ENCODE results near the gene POMT2.
"Not testable (repeated sequence)": the region's sequence is repeated elsewhere in the genome, so short reads cannot be mapped to it uniquely, and the experiment has no call there.

Gene POMT2

DNA sequence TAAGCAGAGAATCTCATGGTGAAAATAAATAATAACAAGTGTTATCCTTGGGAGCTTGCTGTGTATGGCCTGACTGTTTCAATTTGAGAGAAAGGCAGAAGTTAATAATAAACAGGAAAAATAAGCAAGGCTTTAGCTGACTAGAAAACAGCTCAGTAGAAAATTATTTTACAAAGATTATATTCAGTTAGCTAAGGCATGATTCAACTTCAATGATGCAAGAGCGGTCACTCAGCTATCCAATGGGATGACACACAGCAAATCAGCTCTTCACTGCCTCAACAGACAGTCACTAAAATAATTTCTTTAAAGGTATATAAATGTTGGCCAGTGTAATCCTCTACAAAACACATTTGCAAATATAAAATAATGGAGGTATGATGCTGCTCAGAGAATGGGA, 18.7 kb upstream of the POMT2 start:
- no peaks in the 10 kb centered on the region for H3K9me3 Mint-ChIP-seq
- no peak for DNase-seq
- H3K27ac Mint-ChIP-seq, result no peak overlapping the region
- peaks cover 78% of the 10 kb centered on the region for H3K36me3 Mint-ChIP-seq (ENCODE audit: low read depth)
- no peak overlapping the region for H3K4me3 Mint-ChIP-seq
- no peaks in the 10 kb centered on the region for H3K4me1 Mint-ChIP-seq (ENCODE audit: low read depth)
- no peaks in the 10 kb centered on the region for H3K27me3 Mint-ChIP-seq

DNA sequence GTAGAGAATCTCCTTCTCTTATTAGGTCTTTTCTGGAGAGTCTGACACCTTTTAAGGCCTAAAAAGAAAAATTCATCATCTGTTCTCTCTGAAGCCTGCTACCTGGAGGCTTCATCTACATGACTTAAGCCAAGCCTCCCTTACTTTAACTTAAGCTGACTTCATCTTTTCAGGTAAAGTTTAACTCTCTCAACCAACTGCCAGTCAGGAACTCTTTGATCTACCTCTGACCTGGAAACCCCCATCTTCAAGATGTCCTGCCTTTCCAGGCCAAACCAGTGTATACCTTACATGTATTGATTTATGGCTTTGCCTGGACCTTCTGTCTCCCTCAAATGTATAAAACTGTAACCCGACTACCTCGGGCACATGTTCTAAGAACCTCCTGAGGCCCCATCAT, 17.6 kb upstream of the POMT2 start:
- Mint-ChIP-seq H3K27ac (no peak overlapping the region), H3K36me3 (ENCODE audit: low read depth) (peaks cover 67% of the 10 kb centered on the region), H3K9me3 (no peaks in the 10 kb centered on the region)

DNA sequence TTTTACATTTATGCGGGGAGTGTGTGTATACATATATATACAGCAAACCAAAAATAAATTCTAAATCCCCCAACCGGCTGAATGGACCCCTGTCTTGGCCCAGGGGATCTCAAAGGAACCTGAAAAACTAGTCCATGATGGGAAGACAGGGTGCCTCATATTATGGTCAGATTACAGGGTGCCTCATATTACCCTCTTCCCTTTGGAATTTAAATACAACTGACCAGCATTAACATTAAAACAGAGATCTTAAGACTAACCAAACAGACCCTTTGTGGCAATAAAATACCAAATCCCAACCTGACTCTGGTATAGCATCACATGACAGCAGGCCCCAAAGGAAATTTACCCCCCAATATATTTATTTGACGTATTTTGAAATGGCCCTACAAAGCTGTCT, 17.2 kb upstream of the POMT2 start:
- no peaks in the 10 kb centered on the region for H3K4me1 Mint-ChIP-seq (ENCODE audit: low read depth)
- DNase-seq, result no peak
- peaks cover 63% of the 10 kb centered on the region for H3K36me3 Mint-ChIP-seq (ENCODE audit: low read depth)
- no peak overlapping the region for H3K27ac Mint-ChIP-seq
- no peaks in the 10 kb centered on the region for H3K27me3 Mint-ChIP-seq
- H3K9me3 Mint-ChIP-seq, result no peaks in the 10 kb centered on the region
- no peak overlapping the region for H3K4me3 Mint-ChIP-seq

More for the DNA sequence above, 17.6 kb upstream of the POMT2 start:
- no peaks in the 10 kb centered on the region for H3K27me3 Mint-ChIP-seq
- DNase-seq, result no peak
- H3K4me1 Mint-ChIP-seq (ENCODE audit: low read depth), result no peaks in the 10 kb centered on the region
- no peak overlapping the region for H3K4me3 Mint-ChIP-seq

GRCh38 chr14:77337255-77337654, 16.6 kb upstream of the POMT2 start:
- not testable (repeated sequence) for H3K4me1 Mint-ChIP-seq (ENCODE audit: low read depth); DNase-seq; H3K4me3 Mint-ChIP-seq; H3K27ac Mint-ChIP-seq; H3K9me3 Mint-ChIP-seq; H3K27me3 Mint-ChIP-seq
- H3K36me3 Mint-ChIP-seq (ENCODE audit: low read depth), result peaks cover 57% of the 10 kb centered on the region

DNA sequence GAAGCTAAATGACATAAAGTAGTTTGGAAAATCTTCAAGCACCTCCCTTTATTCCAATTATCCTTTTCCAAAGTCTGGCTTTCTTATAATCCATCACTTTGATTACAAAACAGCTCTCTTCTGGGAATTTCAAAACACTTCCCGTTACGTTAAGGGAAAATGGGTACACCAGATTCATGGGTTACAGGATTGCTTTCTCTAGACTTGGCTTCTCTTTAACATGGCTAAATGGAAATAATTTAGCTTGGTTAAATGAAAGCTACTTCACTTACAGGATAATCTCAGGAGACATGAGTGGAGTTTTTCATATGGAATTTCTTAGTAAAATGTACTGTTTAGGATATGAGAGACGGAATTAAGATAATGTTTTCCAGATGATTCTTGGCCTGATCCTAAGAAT, 14.9 kb upstream of the POMT2 start:
- H3K9me3 Mint-ChIP-seq, result no peaks in the 10 kb centered on the region
- no peak overlapping the region for H3K27ac Mint-ChIP-seq
- DNase-seq, result no peak
- peaks cover 40% of the 10 kb centered on the region for H3K36me3 Mint-ChIP-seq (ENCODE audit: low read depth)
- no peak overlapping the region for H3K4me3 Mint-ChIP-seq
- H3K27me3 Mint-ChIP-seq, result no peaks in the 10 kb centered on the region
- H3K4me1 Mint-ChIP-seq (ENCODE audit: low read depth), result no peaks in the 10 kb centered on the region

DNA sequence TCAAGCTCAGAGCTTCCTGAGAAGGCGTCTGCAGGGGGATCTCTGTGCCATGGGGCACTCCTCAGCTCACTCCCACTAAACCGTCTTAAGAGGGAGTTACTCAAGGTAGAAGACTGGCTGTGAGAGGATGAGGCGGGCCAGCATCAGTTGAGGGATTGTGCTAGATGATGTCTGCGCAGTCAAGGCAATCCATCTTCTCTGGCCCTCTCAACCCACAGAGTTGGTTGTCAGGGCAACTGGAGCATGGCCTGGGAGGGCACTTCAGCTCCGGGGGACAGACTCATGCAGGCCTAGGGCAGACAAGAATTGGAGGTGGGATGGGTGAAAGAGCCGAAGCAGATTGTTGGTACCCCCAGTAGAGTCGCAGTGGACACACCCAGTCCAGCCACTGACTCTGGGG, 9.2 kb upstream of the POMT2 start:
- H3K4me3 Mint-ChIP-seq, result no peak overlapping the region
- no peak overlapping the region for H3K27ac Mint-ChIP-seq
- H3K36me3 Mint-ChIP-seq (ENCODE audit: low read depth), result peaks cover under 1% of the 10 kb centered on the region
- no peak for DNase-seq
- no peaks in the 10 kb centered on the region for H3K9me3 Mint-ChIP-seq
- H3K27me3 Mint-ChIP-seq, result no peaks in the 10 kb centered on the region
- H3K4me1 Mint-ChIP-seq (ENCODE audit: low read depth), result no peaks in the 10 kb centered on the region

DNA sequence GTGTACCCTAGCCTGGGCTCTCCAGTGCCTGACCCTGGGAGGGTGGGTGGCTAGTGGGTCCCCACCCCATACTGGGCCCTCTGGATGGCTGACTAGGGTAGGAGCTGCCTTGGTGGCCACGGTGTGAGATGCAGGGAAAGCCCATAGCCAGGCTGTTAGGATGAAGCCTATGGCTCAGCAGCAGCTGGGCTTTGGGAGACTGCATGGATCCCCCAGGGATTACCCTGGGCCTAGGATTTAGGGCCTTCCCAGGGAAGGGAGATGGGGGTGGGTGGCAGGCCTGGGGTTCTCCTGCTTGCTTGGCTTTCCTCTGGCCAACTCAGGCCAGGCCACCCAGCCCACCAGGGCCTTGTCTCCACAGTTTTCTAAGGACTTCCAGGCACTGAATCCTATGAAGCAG, 6.4 kb upstream of the POMT2 start:
- H3K36me3 Mint-ChIP-seq (ENCODE audit: low read depth), result no peaks in the 10 kb centered on the region
- H3K27me3 Mint-ChIP-seq, result no peaks in the 10 kb centered on the region
- H3K4me3 Mint-ChIP-seq, result no peak overlapping the region
- no peak for DNase-seq
- H3K4me1 Mint-ChIP-seq (ENCODE audit: low read depth), result peaks cover 5% of the 10 kb centered on the region
- H3K9me3 Mint-ChIP-seq, result no peaks in the 10 kb centered on the region
- no peak overlapping the region for H3K27ac Mint-ChIP-seq

DNA sequence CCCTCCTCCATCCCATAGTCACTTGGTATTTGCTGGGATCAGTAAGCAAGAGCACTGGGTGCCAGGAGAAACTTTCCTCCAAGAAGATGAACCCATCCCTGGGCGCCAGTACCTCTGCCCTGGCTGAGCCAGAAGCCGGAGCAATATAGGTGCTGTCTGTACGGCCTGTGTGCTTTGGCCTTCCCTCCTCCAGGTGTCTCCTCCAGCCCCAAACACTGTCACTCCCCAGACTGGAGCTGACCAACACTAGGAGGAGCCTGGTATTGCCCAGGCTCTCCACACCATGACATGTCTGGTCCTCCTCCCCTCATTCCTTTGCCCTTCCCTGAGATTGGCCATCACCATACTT, 5.0 kb upstream of the POMT2 start:
- H3K4me3 Mint-ChIP-seq, result no peak overlapping the region
- peaks cover 10% of the 10 kb centered on the region for H3K4me1 Mint-ChIP-seq (ENCODE audit: low read depth)
- peaks cover 5% of the 10 kb centered on the region for H3K36me3 Mint-ChIP-seq (ENCODE audit: low read depth)
- H3K27ac Mint-ChIP-seq, result no peak overlapping the region
- no peaks in the 10 kb centered on the region for H3K9me3 Mint-ChIP-seq
- DNase-seq, result no peak
- H3K27me3 Mint-ChIP-seq, result no peaks in the 10 kb centered on the region

- Mint-ChIP-seq H3K27ac (no peak overlapping the region), H3K36me3 (ENCODE audit: low read depth) (peaks cover 5% of the 10 kb centered on the region), H3K27me3 (no peaks in the 10 kb centered on the region), H3K9me3 (no peaks in the 10 kb centered on the region), H3K4me1 (ENCODE audit: low read depth) (peaks cover 12% of the 10 kb centered on the region), H3K4me3 (no peak overlapping the region)
- no peak for DNase-seq
Measured at GRCh38 chr14:77324816-77325745, 4.4 kb upstream of the POMT2 start.

GRCh38 chr14:77324289-77324688, 3.6 kb upstream of the POMT2 start:
- Mint-ChIP-seq H3K27me3 (no peaks in the 10 kb centered on the region), H3K4me3 (no peak overlapping the region), H3K27ac (no peak overlapping the region), H3K9me3 (no peaks in the 10 kb centered on the region), H3K36me3 (ENCODE audit: low read depth) (peaks cover 5% of the 10 kb centered on the region), H3K4me1 (ENCODE audit: low read depth) (peaks cover 19% of the 10 kb centered on the region)
- DNase-seq, result no peak

DNA sequence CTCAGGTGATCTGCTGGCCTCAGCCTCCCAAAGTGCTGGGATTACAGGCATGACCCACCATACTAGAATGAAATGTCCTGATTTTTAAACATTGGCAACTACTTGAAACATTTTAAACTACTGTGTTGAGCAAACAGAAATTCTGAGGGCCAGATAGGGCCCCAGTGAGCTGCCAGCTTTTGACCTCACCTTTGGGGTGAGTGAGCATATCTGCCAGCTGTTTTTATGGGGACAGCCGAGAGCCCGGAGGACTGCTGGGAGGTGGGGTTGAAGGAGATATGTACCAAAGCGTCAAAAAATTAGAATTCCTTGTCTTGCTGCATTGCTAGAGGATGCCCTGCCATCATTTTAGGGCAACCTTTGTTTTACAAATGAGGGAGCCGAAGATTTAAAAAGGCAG, 2.9 kb upstream of the POMT2 start:
- no peaks in the 10 kb centered on the region for H3K9me3 Mint-ChIP-seq
- no peak overlapping the region for H3K4me3 Mint-ChIP-seq
- DNase-seq, result no peak
- no peak overlapping the region for H3K27ac Mint-ChIP-seq
- peaks cover 5% of the 10 kb centered on the region for H3K36me3 Mint-ChIP-seq (ENCODE audit: low read depth)
- H3K27me3 Mint-ChIP-seq, result no peaks in the 10 kb centered on the region
- peaks cover 22% of the 10 kb centered on the region for H3K4me1 Mint-ChIP-seq (ENCODE audit: low read depth)

GRCh38 chr14:77322951-77323350, 2.3 kb upstream of the POMT2 start:
- Mint-ChIP-seq H3K27ac (no peak overlapping the region), H3K9me3 (no peaks in the 10 kb centered on the region), H3K4me3 (no peak overlapping the region), H3K4me1 (ENCODE audit: low read depth) (peaks cover 22% of the 10 kb centered on the region), H3K36me3 (ENCODE audit: low read depth) (peaks cover 5% of the 10 kb centered on the region), H3K27me3 (no peaks in the 10 kb centered on the region)
- DNase-seq, result no peak

GRCh38 chr14:77322250-77322902, 1.7 kb upstream of the POMT2 start:
- Mint-ChIP-seq H3K4me1 (ENCODE audit: low read depth) (peaks cover 22% of the 10 kb centered on the region), H3K27ac (peak overlapping the region; percentile 100), H3K9me3 (no peaks in the 10 kb centered on the region), H3K4me3 (peak overlapping the region; percentile 94), H3K27me3 (no peaks in the 10 kb centered on the region), H3K36me3 (ENCODE audit: low read depth) (peaks cover 5% of the 10 kb centered on the region)
- no peak for DNase-seq

- H3K27ac Mint-ChIP-seq, result peak overlapping the region; percentile 90
Measured at GRCh38 chr14:77319422-77319821, 1.3 kb downstream of the POMT2 start.

DNA sequence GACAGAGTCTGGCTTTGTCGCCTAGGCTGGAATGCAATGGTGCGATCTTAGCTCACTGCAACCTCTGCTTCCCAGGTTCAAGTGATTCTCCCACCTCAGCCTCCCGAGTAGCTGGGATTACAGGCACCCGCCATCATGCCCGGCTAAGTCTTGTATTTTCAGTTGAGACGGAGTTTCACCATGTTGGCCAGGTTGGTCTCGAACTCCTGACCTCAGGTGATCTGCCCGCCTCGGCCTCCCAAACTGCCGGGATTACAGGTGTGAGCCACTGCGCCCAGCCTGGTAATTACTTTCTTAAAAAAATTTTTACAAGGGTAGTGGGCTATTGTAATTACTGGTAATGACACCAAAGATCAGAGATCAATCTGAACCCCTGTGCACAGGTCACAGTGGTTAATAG, 1.9 kb downstream of the POMT2 start:
- not testable (repeated sequence) for H3K9me3 Mint-ChIP-seq; DNase-seq; H3K36me3 Mint-ChIP-seq (ENCODE audit: low read depth); H3K4me3 Mint-ChIP-seq; H3K27me3 Mint-ChIP-seq; H3K27ac Mint-ChIP-seq
- H3K4me1 Mint-ChIP-seq (ENCODE audit: low read depth), result peaks cover 22% of the 10 kb centered on the region

More at GRCh38 chr14:77319422-77319821, 1.3 kb downstream of the POMT2 start:
- H3K4me1 Mint-ChIP-seq (ENCODE audit: low read depth), result peaks cover 22% of the 10 kb centered on the region
- peaks cover 5% of the 10 kb centered on the region for H3K36me3 Mint-ChIP-seq (ENCODE audit: low read depth)
- DNase-seq, result no peak
- H3K27me3 Mint-ChIP-seq, result no peaks in the 10 kb centered on the region
- no peak overlapping the region for H3K4me3 Mint-ChIP-seq
- H3K9me3 Mint-ChIP-seq, result no peaks in the 10 kb centered on the region
